ENCODE data around the gene CRKL. TPM values are rescaled to one million over a fixed set of nuclear protein-coding genes. Genes with fewer than 3 reads are reported as not detected.
A peak's percentile ranks its signal among the peaks of the same experiment; 100 is the strongest.

CRKL gene
- total RNA-seq, 1 donor from 2014 or later = 59.5 TPM

DNA sequence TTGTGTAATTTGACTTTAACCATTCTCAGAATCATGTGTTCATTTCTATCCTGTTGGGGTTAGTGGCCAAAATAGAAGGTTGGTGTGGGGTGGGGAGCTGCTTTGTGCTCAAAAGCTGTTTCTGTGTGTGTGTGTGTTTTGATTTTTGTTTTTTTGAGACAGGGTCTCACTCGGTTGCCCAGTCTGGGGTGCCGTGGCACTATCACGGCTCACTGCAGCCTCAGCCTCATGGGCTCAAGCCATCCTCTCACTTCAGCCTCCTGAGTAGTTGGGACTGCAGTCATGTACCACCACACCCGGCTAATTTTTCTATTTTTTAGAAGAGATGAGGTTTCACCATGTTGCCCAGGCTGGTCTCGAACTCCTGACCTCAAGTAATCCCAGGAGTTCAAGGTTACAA, 31.8 kb downstream of the CRKL start:
- Histone ChIP-seq H3K36me3 (ENCODE audit: insufficient read depth, low read length) (peaks cover 32% of the 10 kb centered on the region), H3K79me2 (ENCODE audit: insufficient read depth, low read length) (peaks cover 89% of the 10 kb centered on the region)
- H3K27me3 Mint-ChIP-seq (ENCODE audit: low read depth, unreplicated experiment) = no peaks in the 10 kb centered on the region

DNA sequence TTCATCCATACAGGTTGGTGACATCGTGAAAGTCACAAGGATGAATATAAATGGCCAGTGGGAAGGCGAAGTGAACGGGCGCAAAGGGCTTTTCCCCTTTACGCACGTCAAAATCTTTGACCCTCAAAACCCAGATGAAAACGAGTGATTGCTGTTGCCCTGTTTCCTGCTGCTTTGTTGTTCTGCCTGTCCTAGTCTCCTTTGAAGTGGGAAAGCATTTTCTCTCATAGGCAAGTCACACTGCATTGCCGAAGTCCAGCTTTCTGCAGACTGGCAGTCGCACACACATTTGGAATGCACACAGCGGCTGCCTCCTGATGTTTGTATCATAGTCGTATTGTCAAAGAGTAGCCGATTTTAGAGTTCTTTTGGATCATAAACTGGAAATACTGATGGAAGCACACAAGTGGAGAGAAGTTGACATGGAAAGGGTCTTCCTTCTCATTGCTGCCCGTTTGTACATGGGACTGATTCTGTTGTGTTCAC, 32.5 kb downstream of the CRKL start:
- FAIRE-seq = no peak

More for the DNA sequence above, 31.8 kb downstream of the CRKL start:
- Histone ChIP-seq H3K4me2 (ENCODE audit: low read length) (no peak overlapping the region), H2AFZ (ENCODE audit: low read depth, low read length) (no peak overlapping the region), H3K27ac (ENCODE audit: low read depth, low read length) (no peak overlapping the region), H3K4me3 (ENCODE audit: insufficient read depth, low read depth, low read length) (no peak overlapping the region), H3K9me3 (ENCODE audit: insufficient read depth, low read depth, low read length) (no peaks in the 10 kb centered on the region), H3K27me3 (ENCODE audit: insufficient read depth, low read length) (no peaks in the 10 kb centered on the region), H4K20me1 (ENCODE audit: insufficient read depth, low read length) (peaks cover 93% of the 10 kb centered on the region), H3K9ac (ENCODE audit: low read length) (no peak overlapping the region), H3K4me1 (ENCODE audit: insufficient read depth, low read length) (peaks cover 15% of the 10 kb centered on the region)
- TF ChIP-seq, protein P1, sequence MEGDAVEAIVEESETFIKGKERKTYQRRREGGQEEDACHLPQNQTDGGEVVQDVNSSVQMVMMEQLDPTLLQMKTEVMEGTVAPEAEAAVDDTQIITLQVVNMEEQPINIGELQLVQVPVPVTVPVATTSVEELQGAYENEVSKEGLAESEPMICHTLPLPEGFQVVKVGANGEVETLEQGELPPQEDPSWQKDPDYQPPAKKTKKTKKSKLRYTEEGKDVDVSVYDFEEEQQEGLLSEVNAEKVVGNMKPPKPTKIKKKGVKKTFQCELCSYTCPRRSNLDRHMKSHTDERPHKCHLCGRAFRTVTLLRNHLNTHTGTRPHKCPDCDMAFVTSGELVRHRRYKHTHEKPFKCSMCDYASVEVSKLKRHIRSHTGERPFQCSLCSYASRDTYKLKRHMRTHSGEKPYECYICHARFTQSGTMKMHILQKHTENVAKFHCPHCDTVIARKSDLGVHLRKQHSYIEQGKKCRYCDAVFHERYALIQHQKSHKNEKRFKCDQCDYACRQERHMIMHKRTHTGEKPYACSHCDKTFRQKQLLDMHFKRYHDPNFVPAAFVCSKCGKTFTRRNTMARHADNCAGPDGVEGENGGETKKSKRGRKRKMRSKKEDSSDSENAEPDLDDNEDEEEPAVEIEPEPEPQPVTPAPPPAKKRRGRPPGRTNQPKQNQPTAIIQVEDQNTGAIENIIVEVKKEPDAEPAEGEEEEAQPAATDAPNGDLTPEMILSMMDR (IDR thresholded peaks at IDR 0.05; ENCODE audit: insufficient read depth, low read depth, low read length) = no peak
- no peak for TF ChIP-seq EZH2 (IDR thresholded peaks at IDR 0.05; ENCODE audit: insufficient read depth, low read length)
- Mint-ChIP-seq H3K27ac (ENCODE audit: unreplicated experiment) (no peak overlapping the region), H3K9me3 (ENCODE audit: unreplicated experiment) (no peaks in the 10 kb centered on the region), H3K4me1 (ENCODE audit: low read depth, unreplicated experiment) (peaks cover 39% of the 10 kb centered on the region), H3K36me3 (ENCODE audit: low read depth, unreplicated experiment) (peaks cover 4% of the 10 kb centered on the region), H3K4me3 (ENCODE audit: unreplicated experiment) (no peak overlapping the region)
- FAIRE-seq (no peak), DNase-seq (ENCODE audit: low read depth) (no peak)

More for the DNA sequence above, 32.5 kb downstream of the CRKL start:
- no peak for DNase-seq (ENCODE audit: low read depth)
- Mint-ChIP-seq H3K4me3 (ENCODE audit: unreplicated experiment) (no peak overlapping the region), H3K9me3 (ENCODE audit: unreplicated experiment) (no peaks in the 10 kb centered on the region), H3K27ac (ENCODE audit: unreplicated experiment) (peak overlapping the region; percentile 60), H3K36me3 (ENCODE audit: low read depth, unreplicated experiment) (peaks cover 4% of the 10 kb centered on the region), H3K4me1 (ENCODE audit: low read depth, unreplicated experiment) (peaks cover 39% of the 10 kb centered on the region), H3K27me3 (ENCODE audit: low read depth, unreplicated experiment) (no peaks in the 10 kb centered on the region)
- Histone ChIP-seq H2AFZ (ENCODE audit: low read depth, low read length) (no peak overlapping the region), H3K9ac (ENCODE audit: low read length) (no peak overlapping the region), H3K27ac (ENCODE audit: low read depth, low read length) (no peak overlapping the region), H3K79me2 (ENCODE audit: insufficient read depth, low read length) (peaks cover 83% of the 10 kb centered on the region), H3K27me3 (ENCODE audit: insufficient read depth, low read length) (no peaks in the 10 kb centered on the region), H4K20me1 (ENCODE audit: insufficient read depth, low read length) (peaks cover 93% of the 10 kb centered on the region), H3K4me2 (ENCODE audit: low read length) (no peak overlapping the region), H3K9me3 (ENCODE audit: insufficient read depth, low read depth, low read length) (no peaks in the 10 kb centered on the region), H3K4me1 (ENCODE audit: insufficient read depth, low read length) (peaks cover 15% of the 10 kb centered on the region), H3K4me3 (ENCODE audit: insufficient read depth, low read depth, low read length) (no peak overlapping the region), H3K36me3 (ENCODE audit: insufficient read depth, low read length) (peaks cover 32% of the 10 kb centered on the region)
- TF ChIP-seq EZH2 (IDR thresholded peaks at IDR 0.05; ENCODE audit: insufficient read depth, low read length) = no peak
- TF ChIP-seq, protein P1 (IDR thresholded peaks at IDR 0.05; ENCODE audit: insufficient read depth, low read depth, low read length) = no peak

All from astrocyte (in vitro differentiated cells and primary cell).